Pancreas (tissue), 10 donors: ENCODE measurements around the gene CFAP410. TPM values are rescaled to one million over a fixed set of nuclear protein-coding genes. Genes with fewer than 3 reads are reported as not detected.

Experiments
- ATAC-seq, 4 donors: fragments of 200-7000 bp; cut with Tn5 transposase; one replicate each; pipeline versions ENCODE4 v1.8.0 to v1.9.1; 2020; ENCODE audit warnings: mild to moderate bottlenecking in 4 of 4, moderate library complexity in 4 of 4
- DNase-seq, 6 donors: peaks; one replicate each; pipeline ENCODE4 v3.0.0-alpha.2; 2020
- FAIRE-seq: peaks from 2 replicates; lab custom pipeline; 2012; peaks lifted over from hg19 to GRCh38; lab: Jason Lieb, UNC
- H3K27ac ChIP-seq, 4 donors: fragments of 200-600 bp; sonication (generic); 1 replicate in 3 of 4; 2 replicates in 1 of 4; pipeline versions ENCODE4 v1.5.0 to v1.8.0; 2020
- H3K27me3 ChIP-seq, 4 donors: fragments of 200-600 bp; one replicate each; pipeline ENCODE4 v1.8.0; 2021
- H3K36me3 ChIP-seq, 3 donors: fragments of 200-600 bp; sonication (generic) in 1 of 3; one replicate each; pipeline versions ENCODE4 v1.5.0 to v1.8.0; 2020 to 2021
- H3K4me1 ChIP-seq, 3 donors: fragments of 200-600 bp; one replicate each; pipeline ENCODE4 v1.8.0; 2021
- H3K4me3 ChIP-seq, 4 donors: fragments of 200-600 bp; sonication (generic) in 2 of 4; one replicate each; pipeline versions ENCODE4 v1.5.0 to v1.8.0; 2020 to 2021
- H3K9me3 ChIP-seq, 4 donors: fragments of 200-600 bp; one replicate each; pipeline ENCODE4 v1.8.0; 2021
- WGBS, 2 donors: extraction: QIAGEN DNeasy Blood & Tissue Kit; methylation state at CpG; one replicate each; pipeline ENCODE4 v1.1.7; 2013; 5-methylcytosine and 5-hydroxymethylcytosine counted together
- intact Hi-C, 3 donors: fragments of 100-400 bp; cut with DNase I; formaldehyde crosslinking; loops; one replicate each; pipeline versions ENCODE4 v1.11.1 to v1.14.2; 2022
- polyA plus RNA-seq, 2 donors: library from polyadenylated mRNA; stranded (reverse); fragments of 200-250 nt; gene quantifications; one replicate each; pipeline ENCODE4 v1.2.3, GENCODE V29; 2013
- total RNA-seq, 6 donors: library from RNA; stranded (reverse); fragmentation: NEBNext Ultra II Directional in 4 of 6; extraction: Animal tissue kit (Norgen Biotek cat#: 25700) in 4 of 6; gene quantifications; one replicate each; pipeline versions ENCODE4 v1.2.1 to v1.2.4, GENCODE V29; 2021 to 2023
- TF ChIP-seq, protein P1 (sequence below), 4 donors: fragments of 200-600 bp; sonication (generic) in 3 of 4; IDR thresholded peaks; one replicate each; pipeline versions ENCODE4 v1.5.0 to v1.8.0; 2021; ENCODE audit warnings: antibody characterized with exemption in 4 of 4
- donor health status: healthy with polysubstance abuse.
- donor health status: DM: no; HTN: no; CAD: no; lungs with moderate emphysema.
- donor health status: DM: no; HTN: no; CAD: no.
- donor health status: control.
- donor health status: control.
- donor health status: Bipolar disorder and iron deficiency.
- donor health status: DM: yes; HTN: yes; CAD: no.
- donor health status: DM: no; HTN: no; CAD: no.
- donor health status: DM: no; HTN: no; CAD: no.
- donor health status: DM: yes; HTN: yes; CAD: no.

CFAP410 gene
- total and polyA plus RNA-seq, 8 donors, result 10.3 to 118 (median 16.3) TPM

DNA sequence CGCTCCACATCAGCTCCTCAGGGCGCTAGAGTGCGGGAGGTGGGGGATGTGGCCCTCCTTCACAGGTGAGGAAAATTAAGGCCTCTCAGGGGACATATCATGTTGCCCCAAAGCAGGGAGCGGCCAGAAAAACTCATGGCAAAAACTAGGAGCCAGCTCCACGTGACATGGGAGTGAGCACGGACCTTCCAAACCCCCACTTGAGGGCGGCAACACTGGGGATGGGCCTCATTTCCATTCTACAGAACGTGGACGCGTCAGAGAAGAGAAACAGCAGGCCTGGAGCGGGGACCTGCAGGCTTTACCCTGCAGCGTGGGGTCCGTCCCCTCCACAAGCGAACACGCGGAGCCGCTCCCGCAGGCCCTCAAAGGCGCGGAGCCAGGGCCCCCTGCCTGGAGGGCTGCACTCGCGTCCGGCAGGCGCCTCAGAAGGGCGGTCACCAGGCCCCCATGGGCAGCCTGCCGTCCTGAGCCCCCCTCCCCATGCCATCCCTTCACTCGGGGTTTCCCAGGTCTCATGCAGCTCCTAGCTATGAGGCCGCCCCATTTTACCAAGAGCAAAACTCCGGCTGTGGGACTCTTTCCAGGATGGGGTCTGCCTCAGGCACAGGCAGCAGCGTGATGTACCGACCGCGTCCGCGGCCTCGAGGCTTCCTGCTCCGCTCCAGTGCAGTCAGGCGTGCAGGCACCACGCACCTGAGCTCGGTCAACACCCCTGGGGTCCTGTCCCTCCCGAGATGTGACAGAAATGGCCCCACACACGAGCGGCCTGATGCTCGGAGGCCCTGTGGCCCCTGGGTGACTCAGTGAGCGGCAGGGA lies 5.5 kb downstream of the CFAP410 start:
- H3K4me1 ChIP-seq, result no peaks in the 10 kb centered on the region
- no peak overlapping the region for H3K4me3 ChIP-seq
- H3K36me3 ChIP-seq, result no peaks in the 10 kb centered on the region
- no peak for ATAC-seq
- 91 to 92% methylated on average over 45 of the region's 45 CpGs for WGBS, 2 donors
- H3K27ac ChIP-seq, result no peak overlapping the region
- peak in 2 of 6 donors; percentile 37 to 81 for DNase-seq
- H3K9me3 ChIP-seq, result no peaks in the 10 kb centered on the region
- TF ChIP-seq, protein P1, sequence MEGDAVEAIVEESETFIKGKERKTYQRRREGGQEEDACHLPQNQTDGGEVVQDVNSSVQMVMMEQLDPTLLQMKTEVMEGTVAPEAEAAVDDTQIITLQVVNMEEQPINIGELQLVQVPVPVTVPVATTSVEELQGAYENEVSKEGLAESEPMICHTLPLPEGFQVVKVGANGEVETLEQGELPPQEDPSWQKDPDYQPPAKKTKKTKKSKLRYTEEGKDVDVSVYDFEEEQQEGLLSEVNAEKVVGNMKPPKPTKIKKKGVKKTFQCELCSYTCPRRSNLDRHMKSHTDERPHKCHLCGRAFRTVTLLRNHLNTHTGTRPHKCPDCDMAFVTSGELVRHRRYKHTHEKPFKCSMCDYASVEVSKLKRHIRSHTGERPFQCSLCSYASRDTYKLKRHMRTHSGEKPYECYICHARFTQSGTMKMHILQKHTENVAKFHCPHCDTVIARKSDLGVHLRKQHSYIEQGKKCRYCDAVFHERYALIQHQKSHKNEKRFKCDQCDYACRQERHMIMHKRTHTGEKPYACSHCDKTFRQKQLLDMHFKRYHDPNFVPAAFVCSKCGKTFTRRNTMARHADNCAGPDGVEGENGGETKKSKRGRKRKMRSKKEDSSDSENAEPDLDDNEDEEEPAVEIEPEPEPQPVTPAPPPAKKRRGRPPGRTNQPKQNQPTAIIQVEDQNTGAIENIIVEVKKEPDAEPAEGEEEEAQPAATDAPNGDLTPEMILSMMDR (IDR thresholded peaks at IDR 0.05), result no peak
- no peak for FAIRE-seq
- H3K27me3 ChIP-seq, result no peaks in the 10 kb centered on the region
- intact Hi-C loops, result no loop called here

DNA sequence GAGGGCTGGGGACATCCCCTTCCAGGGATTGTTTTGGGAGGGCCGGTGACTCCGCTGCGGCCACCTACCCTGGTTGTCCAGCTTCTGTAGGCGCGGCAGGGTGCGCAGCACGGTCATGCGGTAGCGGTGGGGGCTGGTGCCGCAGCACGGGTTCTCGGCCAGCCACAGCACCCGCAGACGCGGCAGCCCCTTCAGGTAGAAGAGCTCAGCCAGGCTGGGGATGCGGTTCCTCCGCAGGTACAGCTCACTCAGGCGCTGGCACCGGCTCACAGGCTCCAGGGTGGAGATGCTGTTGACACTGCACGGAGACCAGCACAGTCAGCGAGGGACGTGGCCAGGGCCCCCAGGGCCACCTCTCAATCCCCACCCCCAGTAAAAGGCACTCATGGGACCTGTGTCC lies 6.2 kb downstream of the CFAP410 start:
- TF ChIP-seq, protein P1 (IDR thresholded peaks at IDR 0.05), result no peak
- Histone ChIP-seq H3K4me3 (no peak overlapping the region), H3K36me3 (no peaks in the 10 kb centered on the region), H3K4me1 (no peaks in the 10 kb centered on the region), H3K9me3 (no peaks in the 10 kb centered on the region), H3K27ac (no peak overlapping the region), H3K27me3 (no peaks in the 10 kb centered on the region)
- intact Hi-C loops, result no loop called here
- FAIRE-seq (no peak), DNase-seq (peak in 1 of 6 donors; percentile 76), ATAC-seq (no peak)
- WGBS, 2 donors, result 95 to 97% methylated on average over 22 of the region's 22 CpGs

DNA sequence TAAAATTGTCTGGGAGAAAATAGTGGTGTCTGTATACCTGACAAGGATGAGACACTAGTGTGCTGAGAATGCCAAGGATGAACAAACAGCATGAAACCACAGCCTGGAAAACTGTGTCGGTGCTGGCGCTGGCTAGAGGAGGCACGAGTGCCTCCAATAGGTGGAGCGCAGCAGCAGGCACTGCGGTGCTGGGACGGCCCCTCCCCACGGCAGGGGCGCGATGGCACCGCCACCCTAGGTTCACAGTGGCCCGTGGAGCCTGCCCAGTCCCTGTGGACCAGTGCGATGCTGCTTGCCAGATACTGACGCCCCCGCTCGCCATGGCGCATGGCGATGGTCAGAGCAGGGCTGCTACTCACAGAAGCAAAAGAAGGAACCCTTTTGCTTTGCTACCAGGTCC lies 6.8 kb downstream of the CFAP410 start:
- Histone ChIP-seq H3K27ac (no peak overlapping the region), H3K4me3 (no peak overlapping the region), H3K4me1 (no peaks in the 10 kb centered on the region), H3K27me3 (no peaks in the 10 kb centered on the region), H3K36me3 (no peaks in the 10 kb centered on the region), H3K9me3 (no peaks in the 10 kb centered on the region)
- FAIRE-seq (no peak), ATAC-seq (no peak), DNase-seq (peak in 1 of 6 donors; percentile 67)
- intact Hi-C loops, result no loop called here
- TF ChIP-seq, protein P1 (IDR thresholded peaks at IDR 0.05), result no peak
- WGBS, 2 donors, result 91 to 92% methylated on average over 17 of the region's 17 CpGs

DNA sequence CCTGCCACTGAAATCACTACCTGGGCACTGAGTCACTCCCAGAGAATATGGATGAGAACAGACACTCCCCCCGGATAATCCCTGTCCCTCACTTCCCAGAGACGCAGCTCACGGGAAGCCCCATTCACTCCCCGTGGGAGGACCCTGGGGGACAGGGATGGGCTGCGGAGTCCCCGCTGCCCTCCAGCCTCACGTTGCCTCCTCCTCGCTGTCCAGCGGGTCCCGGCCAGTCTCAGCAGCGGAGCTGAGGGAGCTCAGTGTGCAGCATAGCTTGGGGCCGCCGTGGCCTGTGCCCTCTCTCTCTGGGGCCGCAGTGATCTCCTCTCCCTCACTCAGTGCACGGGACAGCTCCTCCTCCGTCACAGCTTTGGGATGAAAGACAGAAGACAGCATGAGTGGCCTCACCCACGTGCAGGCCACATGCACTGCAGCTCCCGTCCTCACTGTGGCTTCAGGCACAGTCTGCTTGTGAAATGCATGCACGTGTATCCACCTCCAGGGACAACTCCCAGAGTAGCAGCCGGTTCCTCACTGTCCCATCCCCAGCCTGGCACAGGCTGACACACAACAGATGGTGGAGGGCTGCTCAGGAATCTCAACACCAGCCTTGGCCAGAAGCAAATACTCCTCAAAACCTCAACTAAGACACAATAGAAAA lies 7.4 kb downstream of the CFAP410 start:
- WGBS, 2 donors, result 84 to 87% methylated on average over 20 of the region's 20 CpGs
- Histone ChIP-seq H3K4me3 (no peak overlapping the region), H3K36me3 (no peaks in the 10 kb centered on the region), H3K27ac (no peak overlapping the region), H3K27me3 (no peaks in the 10 kb centered on the region), H3K4me1 (no peaks in the 10 kb centered on the region), H3K9me3 (no peaks in the 10 kb centered on the region)
- TF ChIP-seq, protein P1 (IDR thresholded peaks at IDR 0.05), result no peak
- FAIRE-seq (no peak), ATAC-seq (no peak), DNase-seq (peak in 1 of 6 donors; percentile 68)
- intact Hi-C loops, result no loop called here
